GM18868 (cell line): ENCODE data around the gene TRMU.
"Not testable (repeated sequence)": the region's sequence is repeated elsewhere in the genome, so short reads cannot be mapped to it uniquely, and the experiment has no call there.

Experiments
- ATAC-seq: cut with Tn5 transposase; IDR thresholded peaks from one replicate; pipeline ENCODE4 v1.9.1; 2021; ENCODE audit warnings: mild to moderate bottlenecking, moderate library complexity; ENCODE audit not compliant: unreplicated experiment

The TRMU gene

GRCh38 chr22:46299101-46299500 is 36.4 kb upstream of the TRMU start:
- ATAC-seq: no peak

- no peak for ATAC-seq
Measured at GRCh38 chr22:46300491-46300890, 35.0 kb upstream of the TRMU start.

- ATAC-seq: no peak
Measured at GRCh38 chr22:46303347-46303965, 32.1 kb upstream of the TRMU start.

- no peak for ATAC-seq
Measured at GRCh38 chr22:46308283-46308988, 27.1 kb upstream of the TRMU start.

GRCh38 chr22:46309526-46310085 is 25.9 kb upstream of the TRMU start:
- no peak for ATAC-seq

GRCh38 chr22:46312056-46312455 is 23.5 kb upstream of the TRMU start:
- ATAC-seq: no peak

GRCh38 chr22:46312848-46313247 is 22.7 kb upstream of the TRMU start:
- ATAC-seq: not testable (repeated sequence)

- no peak for ATAC-seq
Measured at GRCh38 chr22:46315976-46316375, 19.5 kb upstream of the TRMU start.

GRCh38 chr22:46317646-46318045 is 17.9 kb upstream of the TRMU start:
- no peak for ATAC-seq

GRCh38 chr22:46318576-46318975 is 16.9 kb upstream of the TRMU start:
- no peak for ATAC-seq

GRCh38 chr22:46319319-46319718 is 16.2 kb upstream of the TRMU start:
- ATAC-seq: no peak

GRCh38 chr22:46320166-46320710 is 15.3 kb upstream of the TRMU start:
- no peak for ATAC-seq

GRCh38 chr22:46320716-46321386 is 14.7 kb upstream of the TRMU start:
- ATAC-seq: no peak

- ATAC-seq: no peak
Measured at GRCh38 chr22:46322711-46323110, 12.8 kb upstream of the TRMU start.

- no peak for ATAC-seq
Measured at GRCh38 chr22:46323162-46323561, 12.4 kb upstream of the TRMU start.

GRCh38 chr22:46326066-46326680 is 9.3 kb upstream of the TRMU start:
- no peak for ATAC-seq

- no peak for ATAC-seq
Measured at GRCh38 chr22:46327691-46328465, 7.6 kb upstream of the TRMU start.

- ATAC-seq: no peak
Measured at GRCh38 chr22:46328797-46329196, 6.7 kb upstream of the TRMU start.

- no peak for ATAC-seq
Measured at GRCh38 chr22:46329616-46330015, 5.9 kb upstream of the TRMU start.

GRCh38 chr22:46330426-46330825 is 5.1 kb upstream of the TRMU start:
- no peak for ATAC-seq
